PC-3 (cell line): ENCODE measurements around the gene LRRC47. TPM values are rescaled to one million over a fixed set of nuclear protein-coding genes. Genes with fewer than 3 reads are reported as not detected.
A peak's percentile ranks its signal among the peaks of the same experiment; 100 is the strongest.

Experiments
- ATAC-seq: fragments of 200-7000 bp; cut with Tn5 transposase; 2 replicates; pipeline ENCODE4 v1.9.1; 2020; ENCODE audit warnings: mild to moderate bottlenecking, moderate library complexity
- BruUV-seq: library from RNA; stranded (reverse); fragments of 400-500 nt; replicated peaks from 2 replicates; lab custom pipeline; 2021; lab: Mats Ljungman, UMichigan
- CTCF ChIA-PET: fragments of 300-600 bp; sonication (Branson Sonifier 250); formaldehyde crosslinking; loops from one replicate; lab custom pipeline; 2022; ENCODE audit warnings: antibody characterized with exemption; lab: Charles Lee
- POLR2A ChIA-PET: fragments of 300-600 bp; sonication (Branson Sonifier 250); formaldehyde crosslinking; loops from one replicate; lab custom pipeline; 2022; ENCODE audit warnings: antibody characterized with exemption; ENCODE audit not compliant: unreplicated experiment; lab: Charles Lee
- DNase-seq: peaks from one replicate; pipeline ENCODE4 v3.0.0-alpha.2; 2015
- H2AFZ ChIP-seq: fragments of 300-600 bp; sonication (generic); 2 replicates; pipeline ENCODE4 v1.6.0; 2016; ENCODE audit warnings: antibody characterized with exemption, low read length
- H3F3A ChIP-seq: fragments of 300-600 bp; sonication (generic); one replicate; pipeline ENCODE4 v1.6.0; 2017; ENCODE audit warnings: antibody characterized with exemption, low read length, control low read depth, mild to moderate bottlenecking; ENCODE audit not compliant: unreplicated experiment
- H3K27ac ChIP-seq: fragments of 300-600 bp; sonication (generic); 2 replicates; pipeline ENCODE4 v1.5.1; 2016; ENCODE audit warnings: mild to moderate bottlenecking, low read length
- H3K27me3 ChIP-seq: fragments of 300-600 bp; sonication (generic); 2 replicates; pipeline ENCODE4 v1.6.1; 2016; ENCODE audit warnings: low read length, mixed read lengths
- H3K36me3 ChIP-seq: fragments of 300-600 bp; sonication (generic); 2 replicates; pipeline ENCODE4 v1.6.1; 2016; ENCODE audit warnings: low read depth, mixed run types, low read length, mixed read lengths
- H3K4me1 ChIP-seq: fragments of 300-600 bp; sonication (generic); 2 replicates; pipeline ENCODE4 v1.5.1; 2016; ENCODE audit warnings: low read length; ENCODE audit not compliant: insufficient read depth
- H3K4me2 ChIP-seq: fragments of 300-600 bp; sonication (generic); 2 replicates; pipeline ENCODE4 v1.6.0; 2016; ENCODE audit warnings: low read length
- H3K4me3 ChIP-seq: fragments of 300-600 bp; sonication (generic); 2 replicates; pipeline ENCODE4 v1.5.1; 2016; ENCODE audit warnings: mild to moderate bottlenecking, low read length, mixed read lengths
- H3K79me2 ChIP-seq: fragments of 300-600 bp; sonication (generic); 2 replicates; pipeline ENCODE4 v1.6.1; 2017; ENCODE audit warnings: low read length, mixed read lengths
- H3K9ac ChIP-seq: fragments of 300-600 bp; sonication (generic); 2 replicates; pipeline ENCODE4 v1.6.0; 2016; ENCODE audit warnings: mild to moderate bottlenecking, low read length
- H3K9me2 ChIP-seq: fragments of 300-600 bp; sonication (generic); replicated peaks from 2 replicates; pipeline ENCODE4 v1.6.1; 2016; ENCODE audit warnings: mixed run types, low read length, mixed read lengths
- H3K9me3 ChIP-seq: fragments of 300-600 bp; sonication (generic); 2 replicates; pipeline ENCODE4 v1.6.1; 2016; ENCODE audit warnings: low read length, mixed read lengths
- H4K20me1 ChIP-seq: fragments of 300-600 bp; sonication (generic); 2 replicates; pipeline ENCODE4 v1.6.1; 2016; ENCODE audit warnings: low read length, mixed read lengths
- EZH2 ChIP-seq: fragments of 300-600 bp; sonication (generic); IDR thresholded peaks from one replicate; pipeline ENCODE4 v1.6.1; 2017; ENCODE audit warnings: antibody characterized with exemption, mild to moderate bottlenecking, low read length; ENCODE audit not compliant: unreplicated experiment
- EZH2phosphoT487 ChIP-seq: fragments of 300-600 bp; sonication (generic); IDR thresholded peaks from 2 replicates; pipeline ENCODE4 v1.6.1; 2018; ENCODE audit warnings: mild to moderate bottlenecking, antibody characterized with exemption, low read length, borderline replicate concordance
- intact Hi-C: fragments of 100-400 bp; cut with micrococcal nuclease; formaldehyde crosslinking; loops from 2 replicates; pipeline ENCODE4 v1.9.0; 2023
- total RNA-seq: library from RNA; depleted of rRNA; stranded (reverse); fragments of >200 nt; gene quantifications from 2 replicates; pipeline ENCODE4 v1.2.3, GENCODE V29; 2014
- TF ChIP-seq, protein P1 (sequence below): fragments of 300-600 bp; sonication (generic); conservative IDR thresholded peaks from 2 replicates; pipeline ENCODE4 v1.5.1; 2017; ENCODE audit warnings: antibody characterized with exemption, low read depth, mild to moderate bottlenecking, low read length

The LRRC47 gene
- total RNA-seq, 1 experiment from 2014 or later = 77.4 TPM

DNA sequence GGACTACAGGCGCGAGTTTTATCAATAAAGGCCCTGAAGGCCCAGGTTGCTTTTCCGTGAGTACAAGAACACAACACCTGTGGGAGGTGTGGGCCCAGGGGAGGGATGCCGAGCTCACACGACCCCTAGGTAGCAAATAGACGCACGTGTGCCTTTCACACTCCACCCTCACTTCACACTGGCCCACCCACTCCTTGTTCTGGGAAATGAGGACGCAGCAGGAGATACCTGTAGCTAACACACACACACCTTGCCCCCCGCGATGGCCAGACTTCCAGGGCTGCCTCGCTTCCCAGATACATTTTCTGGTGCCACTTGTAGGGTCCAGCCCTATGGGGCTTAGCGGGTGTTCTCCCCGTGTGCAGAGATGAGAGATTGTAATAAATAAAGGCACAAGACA lies 48.4 kb downstream of the LRRC47 start:
- POLR2A ChIA-PET = no interaction called here
- H4K20me1 ChIP-seq = peaks cover 15% of the 10 kb centered on the region; the same call in 1 of the 2 replicates
- H3K27me3 ChIP-seq = peaks cover 29% of the 10 kb centered on the region
- H3K4me3 ChIP-seq = peak overlapping the region; percentile 87
- no peak for DNase-seq
- H3K36me3 ChIP-seq = peaks cover under 1% of the 10 kb centered on the region; the same call in 1 of the 2 replicates
- CTCF ChIA-PET = interaction anchor here (0.6 kb wide), 1 partner anchor 52 kb away, joined by 3 read pairs; no protein-coding TSS in a partner anchor
- no peak overlapping the region for H3K27ac ChIP-seq
- peaks cover 39% of the 10 kb centered on the region for H3K79me2 ChIP-seq
- H3K9me3 ChIP-seq = no peaks in the 10 kb centered on the region
- peak overlapping the region; percentile 80; the same call in 1 of the 2 replicates for H3K9ac ChIP-seq
- peak overlapping the region; percentile 76 for H2AFZ ChIP-seq
- H3F3A ChIP-seq = no peaks in the 10 kb centered on the region
- no peak for ATAC-seq
- peak overlapping the region; percentile 96 for H3K4me2 ChIP-seq
- BruUV-seq = no TSS peak
- no peak for TF ChIP-seq EZH2phosphoT487
- TF ChIP-seq, protein P1, sequence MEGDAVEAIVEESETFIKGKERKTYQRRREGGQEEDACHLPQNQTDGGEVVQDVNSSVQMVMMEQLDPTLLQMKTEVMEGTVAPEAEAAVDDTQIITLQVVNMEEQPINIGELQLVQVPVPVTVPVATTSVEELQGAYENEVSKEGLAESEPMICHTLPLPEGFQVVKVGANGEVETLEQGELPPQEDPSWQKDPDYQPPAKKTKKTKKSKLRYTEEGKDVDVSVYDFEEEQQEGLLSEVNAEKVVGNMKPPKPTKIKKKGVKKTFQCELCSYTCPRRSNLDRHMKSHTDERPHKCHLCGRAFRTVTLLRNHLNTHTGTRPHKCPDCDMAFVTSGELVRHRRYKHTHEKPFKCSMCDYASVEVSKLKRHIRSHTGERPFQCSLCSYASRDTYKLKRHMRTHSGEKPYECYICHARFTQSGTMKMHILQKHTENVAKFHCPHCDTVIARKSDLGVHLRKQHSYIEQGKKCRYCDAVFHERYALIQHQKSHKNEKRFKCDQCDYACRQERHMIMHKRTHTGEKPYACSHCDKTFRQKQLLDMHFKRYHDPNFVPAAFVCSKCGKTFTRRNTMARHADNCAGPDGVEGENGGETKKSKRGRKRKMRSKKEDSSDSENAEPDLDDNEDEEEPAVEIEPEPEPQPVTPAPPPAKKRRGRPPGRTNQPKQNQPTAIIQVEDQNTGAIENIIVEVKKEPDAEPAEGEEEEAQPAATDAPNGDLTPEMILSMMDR = no peak
- TF ChIP-seq EZH2 = no peak
- intact Hi-C loops = loop anchor here (2.0 kb wide), 1 partner anchor 49 kb away; the partner anchor contains the start of gene LRRC47
- H3K9me2 ChIP-seq = no peaks in the 10 kb centered on the region
- peaks cover 31% of the 10 kb centered on the region for H3K4me1 ChIP-seq

DNA sequence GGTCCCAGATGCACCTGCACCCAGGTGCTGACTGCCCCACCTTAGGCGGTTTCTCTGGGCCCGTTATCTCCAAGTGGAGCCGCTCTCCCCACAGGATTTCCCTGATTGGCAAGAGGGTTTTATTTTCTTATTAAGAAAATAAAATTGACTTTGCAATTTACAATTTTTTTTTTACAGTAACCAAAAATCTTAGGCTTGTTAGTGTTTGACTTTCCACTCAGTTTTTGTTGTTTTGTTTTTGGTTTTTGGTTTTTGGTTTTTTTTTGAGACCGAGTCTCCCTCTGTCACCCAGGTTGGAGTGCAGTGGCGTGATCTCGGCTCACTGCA lies 48.8 kb downstream of the LRRC47 start:
- H3K4me3 ChIP-seq = peak overlapping the region; percentile 87
- H3K27me3 ChIP-seq = peaks cover 25% of the 10 kb centered on the region
- H3F3A ChIP-seq = no peaks in the 10 kb centered on the region
- CTCF ChIA-PET = interaction anchor here (0.6 kb wide), 1 partner anchor 52 kb away, joined by 3 read pairs; no protein-coding TSS in a partner anchor
- no peaks in the 10 kb centered on the region for H3K9me3 ChIP-seq
- peaks cover 41% of the 10 kb centered on the region for H3K79me2 ChIP-seq
- H3K36me3 ChIP-seq = peaks cover 5% of the 10 kb centered on the region; the same call in 1 of the 2 replicates
- ATAC-seq = no peak
- TF ChIP-seq, protein P1 = no peak
- TF ChIP-seq EZH2phosphoT487 (no peak), EZH2 (no peak)
- no peak overlapping the region for H3K27ac ChIP-seq
- POLR2A ChIA-PET = no interaction called here
- H2AFZ ChIP-seq = peak overlapping the region; percentile 76
- H3K4me1 ChIP-seq = peaks cover 31% of the 10 kb centered on the region
- no peak for DNase-seq
- no peaks in the 10 kb centered on the region for H3K9me2 ChIP-seq
- H3K9ac ChIP-seq = peak overlapping the region; percentile 80; the same call in 1 of the 2 replicates
- intact Hi-C loops = loop anchor here (2.0 kb wide), 1 partner anchor 49 kb away; the partner anchor contains the start of gene LRRC47
- H3K4me2 ChIP-seq = peak overlapping the region; percentile 96
- H4K20me1 ChIP-seq = peaks cover 19% of the 10 kb centered on the region; the same call in 1 of the 2 replicates
- no TSS peak for BruUV-seq
